HG02884 (cell line): ENCODE measurements around the gene C2CD4D.
"Not testable (repeated sequence)": the region's sequence is repeated elsewhere in the genome, so short reads cannot be mapped to it uniquely, and the experiment has no call there.

Experiments used
- ATAC-seq: cut with Tn5 transposase; IDR thresholded peaks from one replicate; pipeline ENCODE4 v1.9.1; 2021; ENCODE audit warnings: mild to moderate bottlenecking, moderate library complexity; ENCODE audit not compliant: unreplicated experiment

C2CD4D gene

GRCh38 chr1:151858886-151859665, 19.5 kb upstream of the C2CD4D start:
- no peak for ATAC-seq

GRCh38 chr1:151858030-151858746, 18.6 kb upstream of the C2CD4D start:
- ATAC-seq: no peak

GRCh38 chr1:151855933-151856332, 16.3 kb upstream of the C2CD4D start:
- no peak for ATAC-seq

GRCh38 chr1:151855516-151855915, 15.9 kb upstream of the C2CD4D start:
- ATAC-seq: not testable (repeated sequence)

- ATAC-seq: no peak
Observed at GRCh38 chr1:151854658-151855057, 15.0 kb upstream of the C2CD4D start.

- no peak for ATAC-seq
Observed at GRCh38 chr1:151853411-151853943, 13.9 kb upstream of the C2CD4D start, which contains the start of gene THEM5. Gene THEM5, minus strand, starts transcription at chr1:151853712. Its CDS starts 147 bp downstream, at chr1:151853565.

GRCh38 chr1:151852733-151853132, 13.1 kb upstream of the C2CD4D start:
- no peak for ATAC-seq

- no peak for ATAC-seq
Observed at GRCh38 chr1:151851886-151852285, 12.3 kb upstream of the C2CD4D start.

GRCh38 chr1:151849871-151850270, 10.3 kb upstream of the C2CD4D start:
- no peak for ATAC-seq

GRCh38 chr1:151849126-151849525, 9.5 kb upstream of the C2CD4D start:
- ATAC-seq: no peak

GRCh38 chr1:151847867-151848596, 8.4 kb upstream of the C2CD4D start:
- no peak for ATAC-seq

- ATAC-seq: no peak
Observed at GRCh38 chr1:151846686-151847237, 7.1 kb upstream of the C2CD4D start.

GRCh38 chr1:151846062-151846568, 6.5 kb upstream of the C2CD4D start:
- no peak for ATAC-seq

- no peak for ATAC-seq
Observed at GRCh38 chr1:151843398-151843797, 3.8 kb upstream of the C2CD4D start.

- ATAC-seq: no peak
Observed at GRCh38 chr1:151841141-151841540, 1.5 kb upstream of the C2CD4D start.

- ATAC-seq: no peak
Observed at GRCh38 chr1:151840421-151840820, 801 bp upstream of the C2CD4D start.

- ATAC-seq: no peak
Observed at GRCh38 chr1:151839082-151839412, 573 bp downstream of the C2CD4D start.

GRCh38 chr1:151838222-151839081, 1.2 kb downstream of the C2CD4D start:
- ATAC-seq: no peak

- no peak for ATAC-seq
Observed at GRCh38 chr1:151837884-151838221, 1.8 kb downstream of the C2CD4D start.

GRCh38 chr1:151837197-151837596, 2.4 kb downstream of the C2CD4D start:
- ATAC-seq: no peak
